Thymus (tissue), 11 donors: ENCODE results near the gene ZNF292. TPM values are rescaled to one million over a fixed set of nuclear protein-coding genes. Genes with fewer than 3 reads are reported as not detected.

Source experiments
- DNase-seq, 9 donors: peaks; one replicate each; pipeline ENCODE4 v3.0.0-alpha.2; 2013; ENCODE audit warnings: low spot score in 9 of 9, low read depth in 6 of 9, missing footprints in 1 of 9
- H3K27ac ChIP-seq, 2 donors: one replicate each; pipeline ENCODE4 v1.5.1; 2013; ENCODE audit warnings: control low read depth in 1 of 2, low read depth in 1 of 2, low read length in 1 of 2, mild to moderate bottlenecking in 1 of 2, moderate library complexity in 1 of 2
- H3K27me3 ChIP-seq, 2 donors: one replicate each; pipeline ENCODE4 v1.5.1; 2013; ENCODE audit warnings: low read length in 1 of 2; ENCODE audit not compliant: control insufficient read depth in 2 of 2, insufficient read depth in 1 of 2
- H3K36me3 ChIP-seq, 2 donors: one replicate each; pipeline ENCODE4 v1.5.1; 2013; ENCODE audit warnings: low read length in 1 of 2, mild to moderate bottlenecking in 1 of 2, moderate library complexity in 1 of 2; ENCODE audit not compliant: control insufficient read depth in 2 of 2, insufficient read depth in 2 of 2
- H3K4me1 ChIP-seq, 2 donors: one replicate each; pipeline ENCODE4 v1.5.1; 2013; ENCODE audit warnings: low read length in 2 of 2; ENCODE audit not compliant: control insufficient read depth in 2 of 2, insufficient read depth in 2 of 2
- H3K4me3 ChIP-seq, 2 donors: one replicate each; pipeline ENCODE4 v1.5.1; 2013; ENCODE audit warnings: low read length in 2 of 2, control low read depth in 1 of 2, mild to moderate bottlenecking in 1 of 2
- H3K9me3 ChIP-seq, 2 donors: one replicate each; pipeline ENCODE4 v1.5.1; 2013; ENCODE audit warnings: low read length in 1 of 2, mild to moderate bottlenecking in 1 of 2; ENCODE audit not compliant: control insufficient read depth in 2 of 2, insufficient read depth in 1 of 2
- WGBS: extraction: QIAGEN DNeasy Blood & Tissue Kit; methylation state at CpG from one replicate; pipeline ENCODE4 v1.1.7; 2013; 5-methylcytosine and 5-hydroxymethylcytosine counted together
- polyA plus RNA-seq: library from polyadenylated mRNA; stranded (reverse); fragments of 200-250 nt; gene quantifications from one replicate; pipeline ENCODE4 v1.2.3, GENCODE V29; 2013
- total RNA-seq: library from RNA; stranded (reverse); fragments of 120-200 nt; gene quantifications from one replicate; pipeline ENCODE4 v1.2.4, GENCODE V29; 2013
- donor health status: healthy.

ZNF292 gene
- total and polyA plus RNA-seq, 2 donors = 10.9 to 33.1 TPM

DNA sequence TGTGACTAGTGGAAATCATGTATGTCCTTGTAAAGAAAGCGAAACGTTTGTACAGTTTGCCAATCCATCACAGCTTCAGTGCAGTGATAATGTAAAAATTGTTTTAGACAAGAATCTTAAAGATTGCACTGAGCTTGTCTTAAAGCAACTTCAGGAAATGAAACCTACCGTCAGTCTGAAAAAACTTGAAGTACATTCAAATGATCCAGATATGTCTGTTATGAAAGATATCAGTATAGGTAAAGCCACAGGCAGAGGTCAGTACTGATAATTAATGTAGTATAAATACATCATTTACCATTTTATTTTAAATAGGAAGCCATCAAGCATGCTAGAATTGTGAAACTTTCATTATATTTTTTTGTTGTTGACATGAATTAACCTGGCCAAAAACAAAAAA is 106.2 kb downstream of the ZNF292 start:
- WGBS = 95% methylated on average over 3 of the region's 3 CpGs
- H3K27me3 ChIP-seq = no peaks in the 10 kb centered on the region
- DNase-seq = no peak

GRCh38 chr6:87264481-87264880 is 109.1 kb downstream of the ZNF292 start:
- H3K4me1 ChIP-seq = no peaks in the 10 kb centered on the region
- no peak overlapping the region for H3K27ac ChIP-seq
- H3K9me3 ChIP-seq = no peaks in the 10 kb centered on the region
- no peaks in the 10 kb centered on the region for H3K27me3 ChIP-seq
- peaks cover 0 to 14% of the 10 kb centered on the region in 2 donors for H3K36me3 ChIP-seq
- over 99% methylated on average over 2 of the region's 2 CpGs for WGBS
- H3K4me3 ChIP-seq = no peak overlapping the region
- DNase-seq = no peak

More for the DNA sequence above, 106.2 kb downstream of the ZNF292 start:
- Histone ChIP-seq H3K27ac (no peak overlapping the region), H3K9me3 (no peaks in the 10 kb centered on the region), H3K4me1 (no peaks in the 10 kb centered on the region), H3K36me3 (peaks cover 13 to 42% of the 10 kb centered on the region in 2 donors), H3K4me3 (no peak overlapping the region)

DNA sequence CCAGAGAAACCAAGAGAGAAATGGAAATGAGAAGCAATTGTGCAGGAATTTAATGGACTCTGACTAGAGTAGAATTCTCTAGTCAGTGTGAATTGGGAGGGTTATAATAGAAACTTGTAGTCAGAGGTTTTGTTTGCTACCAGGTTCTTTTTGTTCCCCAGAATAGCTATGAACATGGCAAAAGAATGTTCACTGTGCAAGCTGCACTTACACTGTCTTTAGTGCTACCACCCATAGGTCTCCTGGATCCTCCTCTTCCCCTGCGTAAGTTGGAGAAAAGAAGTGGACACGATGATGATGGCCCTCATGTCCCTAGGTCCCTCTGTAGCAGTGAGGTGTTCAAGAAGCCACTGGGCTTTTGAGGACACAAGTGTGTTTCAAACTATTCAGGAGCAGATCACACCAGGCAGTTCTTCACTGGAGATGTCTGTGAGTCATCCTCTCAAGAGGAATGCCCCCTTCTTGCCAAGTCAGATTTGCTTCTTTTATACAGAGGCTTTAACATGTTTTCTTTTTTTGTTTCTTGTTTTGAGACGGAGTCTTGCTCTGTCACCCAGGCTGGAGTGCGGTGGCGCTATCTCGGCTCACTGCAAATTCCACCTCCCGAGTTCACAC is 119.4 kb downstream of the ZNF292 start:
- no peak overlapping the region for H3K27ac ChIP-seq
- H3K36me3 ChIP-seq = no peaks in the 10 kb centered on the region
- no peak for DNase-seq
- 97% methylated on average over 7 of the region's 7 CpGs for WGBS
- H3K27me3 ChIP-seq = no peaks in the 10 kb centered on the region
- H3K4me1 ChIP-seq = no peaks in the 10 kb centered on the region
- no peaks in the 10 kb centered on the region for H3K9me3 ChIP-seq
- H3K4me3 ChIP-seq = no peak overlapping the region

DNA sequence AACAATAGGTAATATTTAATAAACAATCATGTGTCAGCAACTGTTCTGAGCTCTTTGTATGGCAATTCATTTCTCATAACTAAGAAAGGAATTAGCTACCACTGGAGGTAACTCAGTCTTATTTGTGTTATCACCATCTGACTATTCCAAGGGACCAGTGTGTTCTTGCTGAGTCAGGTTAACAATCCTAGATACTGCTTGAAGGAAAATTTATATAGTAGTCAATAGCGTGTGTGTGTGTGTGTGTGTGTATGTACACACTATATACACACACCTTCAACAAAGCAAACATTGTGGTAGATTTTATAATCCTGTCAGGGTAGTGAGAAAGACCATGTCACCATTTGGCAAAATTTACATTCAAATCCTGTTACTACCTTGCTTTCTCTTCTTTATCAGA is 121.3 kb downstream of the ZNF292 start:
- no peak overlapping the region for H3K4me3 ChIP-seq
- no peaks in the 10 kb centered on the region for H3K36me3 ChIP-seq
- no peaks in the 10 kb centered on the region for H3K9me3 ChIP-seq
- 94% methylated on average over 1 of the region's 1 CpG for WGBS
- DNase-seq = no peak
- H3K4me1 ChIP-seq = no peaks in the 10 kb centered on the region
- H3K27ac ChIP-seq = no peak overlapping the region
- no peaks in the 10 kb centered on the region for H3K27me3 ChIP-seq

DNA sequence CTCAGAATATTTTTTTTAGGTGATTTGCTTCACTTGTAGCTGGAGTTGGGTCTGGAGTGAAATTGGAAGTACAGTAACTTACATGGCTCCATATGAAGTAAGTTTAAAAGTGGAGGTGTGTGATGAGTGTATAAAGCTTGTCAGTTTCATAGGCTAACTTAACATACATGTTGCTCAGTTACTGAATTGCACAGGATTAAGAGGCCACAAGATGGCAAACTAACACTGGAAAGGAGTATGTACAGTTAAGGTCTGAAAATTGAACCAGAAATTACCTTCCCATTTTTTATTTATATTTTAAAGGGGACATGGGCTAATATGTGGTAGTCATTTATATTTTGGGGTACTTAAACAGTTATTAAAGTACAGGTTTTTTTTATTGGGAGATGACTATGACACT is 121.8 kb downstream of the ZNF292 start:
- Histone ChIP-seq H3K4me3 (no peak overlapping the region), H3K4me1 (no peaks in the 10 kb centered on the region), H3K9me3 (no peaks in the 10 kb centered on the region), H3K27me3 (no peaks in the 10 kb centered on the region), H3K36me3 (no peaks in the 10 kb centered on the region), H3K27ac (no peak overlapping the region)
- DNase-seq = peak in 1 of 9 donors; percentile 6

- Histone ChIP-seq H3K27me3 (no peaks in the 10 kb centered on the region), H3K36me3 (no peaks in the 10 kb centered on the region), H3K27ac (no peak overlapping the region), H3K4me3 (no peak overlapping the region), H3K9me3 (no peaks in the 10 kb centered on the region), H3K4me1 (no peaks in the 10 kb centered on the region)
- whole genome bisulfite sequencing = 73% methylated on average over 2 of the region's 2 CpGs
- DNase-seq = peak in 3 of 9 donors; percentile 6 to 26 (median 20)
Measured at GRCh38 chr6:87279196-87279595, 123.8 kb downstream of the ZNF292 start.

- no peaks in the 10 kb centered on the region for H3K36me3 ChIP-seq
- 89% methylated on average over 1 of the region's 1 CpG for WGBS
- no peaks in the 10 kb centered on the region for H3K4me1 ChIP-seq
- no peaks in the 10 kb centered on the region for H3K27me3 ChIP-seq
- DNase-seq = no peak
- no peaks in the 10 kb centered on the region for H3K9me3 ChIP-seq
- H3K27ac ChIP-seq = no peak overlapping the region
- H3K4me3 ChIP-seq = no peak overlapping the region
Measured at GRCh38 chr6:87281426-87281825, 126.1 kb downstream of the ZNF292 start.

GRCh38 chr6:87282743-87283142 is 127.4 kb downstream of the ZNF292 start:
- DNase-seq = no peak
- no peaks in the 10 kb centered on the region for H3K36me3 ChIP-seq
- no peak overlapping the region for H3K27ac ChIP-seq
- H3K27me3 ChIP-seq = no peaks in the 10 kb centered on the region
- 93% methylated on average over 1 of the region's 1 CpG for WGBS
- H3K4me3 ChIP-seq = no peak overlapping the region
- H3K9me3 ChIP-seq = no peaks in the 10 kb centered on the region
- no peaks in the 10 kb centered on the region for H3K4me1 ChIP-seq

- DNase-seq = no peak
- Histone ChIP-seq H3K27ac (no peak overlapping the region), H3K4me3 (no peak overlapping the region), H3K36me3 (no peaks in the 10 kb centered on the region), H3K4me1 (no peaks in the 10 kb centered on the region), H3K27me3 (no peaks in the 10 kb centered on the region), H3K9me3 (no peaks in the 10 kb centered on the region)
- 95% methylated on average over 3 of the region's 3 CpGs for WGBS
Measured at GRCh38 chr6:87283461-87283860, 128.1 kb downstream of the ZNF292 start.
